Measurements from ENCODE around the gene FMNL1.
"Not testable (repeated sequence)": the region's sequence is repeated elsewhere in the genome, so short reads cannot be mapped to it uniquely, and the experiment has no call there.

Gene FMNL1

GRCh38 chr17:45247429-45248131, 25.9 kb downstream of the FMNL1 start:
- DNase-seq = peak in 28 of 42 donors; percentile 18 to 74 (median 50)
- intact Hi-C loops (cut with DNase I) = no loop called here

GRCh38 chr17:45248132-45248957, 26.7 kb downstream of the FMNL1 start:
- intact Hi-C loops (cut with DNase I) = no loop called here
- peak in 30 of 42 donors; percentile 29 to 85 (median 54) for DNase-seq

GRCh38 chr17:45251931-45252330, 30.2 kb downstream of the FMNL1 start:
- intact Hi-C loops (cut with DNase I) = no loop called here

GRCh38 chr17:45253237-45253636, 31.6 kb downstream of the FMNL1 start:
- intact Hi-C loops (cut with DNase I); DNase-seq: not testable (repeated sequence)

More at GRCh38 chr17:45251931-45252330, 30.2 kb downstream of the FMNL1 start:
- no peak for DNase-seq

GRCh38 chr17:45253879-45254278, 32.2 kb downstream of the FMNL1 start:
- intact Hi-C loops (cut with DNase I) = no loop called here
- DNase-seq = no peak

- intact Hi-C loops (cut with DNase I) = no loop called here
- no peak for DNase-seq
Observed at GRCh38 chr17:45255358-45255757, 33.7 kb downstream of the FMNL1 start.

- DNase-seq = no peak
- intact Hi-C loops (cut with DNase I) = no loop called here
Observed at GRCh38 chr17:45256114-45256966, 34.7 kb downstream of the FMNL1 start.

GRCh38 chr17:45257115-45257514, 35.4 kb downstream of the FMNL1 start:
- intact Hi-C loops (cut with DNase I) = no loop called here
- DNase-seq = no peak

GRCh38 chr17:45258981-45259380, 37.3 kb downstream of the FMNL1 start:
- no peak for DNase-seq
- intact Hi-C loops (cut with DNase I) = no loop called here

GRCh38 chr17:45260204-45260783, 38.6 kb downstream of the FMNL1 start:
- DNase-seq = no peak
- intact Hi-C loops (cut with DNase I) = no loop called here

GRCh38 chr17:45261577-45262515, 40.2 kb downstream of the FMNL1 start, which contains the start of gene SPATA32:
TSS of gene SPATA32 (minus strand) at chr17:45262094. CDS start at chr17:45262016, 78 bp downstream.
- intact Hi-C loops (cut with DNase I) = no loop called here
- peak; percentile 45 to 85 (median 75) for DNase-seq

- DNase-seq = no peak
Observed at GRCh38 chr17:45262516-45263476, 41.1 kb downstream of the FMNL1 start.

GRCh38 chr17:45263477-45263860, 41.8 kb downstream of the FMNL1 start:
- no peak for DNase-seq
- intact Hi-C loops (cut with DNase I) = no loop called here

More at GRCh38 chr17:45262516-45263476, 41.1 kb downstream of the FMNL1 start:
- intact Hi-C loops (cut with DNase I) = no loop called here

GRCh38 chr17:45264430-45264829, 42.7 kb downstream of the FMNL1 start:
- no peak for DNase-seq
- intact Hi-C loops (cut with DNase I) = no loop called here

GRCh38 chr17:45264988-45265387, 43.3 kb downstream of the FMNL1 start:
- intact Hi-C loops (cut with DNase I) = no loop called here
- no peak for DNase-seq

GRCh38 chr17:45265821-45266220, 44.1 kb downstream of the FMNL1 start:
- intact Hi-C loops (cut with DNase I) = no loop called here
- no peak for DNase-seq
